Liver (tissue), 3 donors: ENCODE results near the gene GOLGA6A.

Experiments used
- ATF3 ChIP-seq: IDR thresholded peaks from 2 replicates; pipeline ENCODE4 v1.6.1; 2016; ENCODE audit warnings: antibody characterized with exemption
- CTCF ChIP-seq: fragments of 150-350 bp; IDR thresholded peaks from 2 replicates; pipeline ENCODE4 v1.5.1; 2017; ENCODE audit warnings: improper control_type of control experiment, low read depth, low read length; ENCODE audit not compliant: missing input control
- NR2F2 ChIP-seq: IDR thresholded peaks from 2 replicates; pipeline ENCODE4 v1.6.1; 2016; ENCODE audit warnings: antibody characterized with exemption
- YY1 ChIP-seq: IDR thresholded peaks from 2 replicates; pipeline ENCODE4 v1.6.1; 2016; ENCODE audit warnings: antibody characterized with exemption, mild to moderate bottlenecking
- donor health status: healthy.
- donor health status: healthy.

GRCh38 chr15:74124759-74125158, 42.4 kb upstream of the GOLGA6A start:
- no peak for TF ChIP-seq CTCF
- no peak for TF ChIP-seq YY1
- no peak for TF ChIP-seq NR2F2
- no peak for TF ChIP-seq ATF3
